ENCODE results near the gene CGB2.
"Not testable (repeated sequence)": the region's sequence is repeated elsewhere in the genome, so short reads cannot be mapped to it uniquely, and the experiment has no call there.

Gene CGB2

GRCh38 chr19:49017666-49018351 lies 13.9 kb upstream of the CGB2 start:
- TF ChIP-seq ZNF274 (IDR thresholded peaks at IDR 0.05; ENCODE audit: low read depth, low read length), result no peak
- peak overlapping the region; percentile 33; the same call in 1 of the 2 replicates for H3K4me3 ChIP-seq (ENCODE audit: low read length)

DNA sequence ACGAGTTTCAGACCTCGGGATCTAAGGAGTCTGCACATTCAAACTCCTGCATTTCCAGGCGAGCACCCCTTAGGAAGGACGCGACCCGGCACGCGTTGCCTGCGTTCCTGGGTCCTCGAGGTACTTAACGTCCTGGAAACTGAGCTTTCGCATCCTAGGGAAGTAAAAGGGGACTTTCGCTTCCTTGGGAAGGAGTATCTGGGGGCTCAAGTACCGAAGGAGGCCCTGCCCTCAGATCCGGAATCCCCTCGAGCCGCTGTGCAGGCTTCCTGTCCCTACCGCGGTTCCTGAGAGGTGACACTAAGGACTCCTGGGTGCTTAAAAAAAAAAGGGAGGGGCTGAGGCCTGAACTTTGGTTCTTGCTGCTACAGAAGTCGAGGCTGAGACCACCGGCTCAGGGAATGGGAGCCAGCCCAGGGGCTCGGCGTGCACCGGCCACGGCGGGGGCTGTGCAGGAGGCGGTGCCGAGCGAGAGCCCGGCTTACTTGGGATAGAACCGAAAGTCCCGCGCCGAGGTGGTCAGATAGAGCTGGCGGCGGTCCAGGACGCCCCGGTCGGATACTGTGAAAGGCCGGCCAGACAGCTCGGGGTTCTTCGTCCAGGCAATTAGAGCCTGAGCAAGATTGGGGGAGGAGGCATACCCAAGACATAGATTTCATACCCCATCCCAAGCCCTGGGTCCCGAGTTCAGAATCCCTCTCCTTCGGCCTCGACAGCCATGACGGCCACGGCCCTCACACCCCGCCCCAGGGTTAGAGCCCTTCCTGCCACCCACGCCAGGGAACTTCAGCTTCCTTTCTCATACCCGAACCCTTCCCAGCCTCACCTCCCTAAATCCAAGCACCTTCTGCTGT lies 13.1 kb upstream of the CGB2 start:
- H3K4me3 ChIP-seq (ENCODE audit: low read length), result peak overlapping the region; percentile 33; the same call in 1 of the 2 replicates

GRCh38 chr19:49019242-49019932 lies 12.3 kb upstream of the CGB2 start:
- peak overlapping the region; percentile 25; the same call in 1 of the 2 replicates for H3K4me3 ChIP-seq (ENCODE audit: low read length)
- TF ChIP-seq ZNF274 (IDR thresholded peaks at IDR 0.05; ENCODE audit: low read depth, low read length), result no peak

DNA sequence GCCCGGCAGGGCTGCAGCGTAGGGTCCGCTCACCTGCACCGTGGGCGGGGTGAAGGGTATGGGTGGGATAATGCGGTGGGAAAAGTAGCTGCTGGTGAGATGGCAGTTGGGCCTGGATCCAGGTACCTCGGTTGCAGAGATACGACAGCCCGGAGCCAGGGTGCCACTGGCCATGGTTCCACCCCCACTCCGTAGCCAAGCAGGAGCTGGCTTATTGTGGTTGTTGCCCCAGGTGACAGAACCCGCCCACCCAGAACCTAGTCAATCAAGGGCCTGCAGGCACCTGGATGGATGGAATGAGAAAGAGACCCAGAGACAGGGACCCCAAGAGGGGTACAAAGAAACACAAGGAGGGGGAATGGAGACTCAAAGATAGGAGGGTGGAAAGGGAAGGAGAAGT lies 11.3 kb upstream of the CGB2 start:
- no peak for TF ChIP-seq ZNF274 (IDR thresholded peaks at IDR 0.05; ENCODE audit: low read depth, low read length)
- H3K4me3 ChIP-seq (ENCODE audit: low read length), result no peak overlapping the region

DNA sequence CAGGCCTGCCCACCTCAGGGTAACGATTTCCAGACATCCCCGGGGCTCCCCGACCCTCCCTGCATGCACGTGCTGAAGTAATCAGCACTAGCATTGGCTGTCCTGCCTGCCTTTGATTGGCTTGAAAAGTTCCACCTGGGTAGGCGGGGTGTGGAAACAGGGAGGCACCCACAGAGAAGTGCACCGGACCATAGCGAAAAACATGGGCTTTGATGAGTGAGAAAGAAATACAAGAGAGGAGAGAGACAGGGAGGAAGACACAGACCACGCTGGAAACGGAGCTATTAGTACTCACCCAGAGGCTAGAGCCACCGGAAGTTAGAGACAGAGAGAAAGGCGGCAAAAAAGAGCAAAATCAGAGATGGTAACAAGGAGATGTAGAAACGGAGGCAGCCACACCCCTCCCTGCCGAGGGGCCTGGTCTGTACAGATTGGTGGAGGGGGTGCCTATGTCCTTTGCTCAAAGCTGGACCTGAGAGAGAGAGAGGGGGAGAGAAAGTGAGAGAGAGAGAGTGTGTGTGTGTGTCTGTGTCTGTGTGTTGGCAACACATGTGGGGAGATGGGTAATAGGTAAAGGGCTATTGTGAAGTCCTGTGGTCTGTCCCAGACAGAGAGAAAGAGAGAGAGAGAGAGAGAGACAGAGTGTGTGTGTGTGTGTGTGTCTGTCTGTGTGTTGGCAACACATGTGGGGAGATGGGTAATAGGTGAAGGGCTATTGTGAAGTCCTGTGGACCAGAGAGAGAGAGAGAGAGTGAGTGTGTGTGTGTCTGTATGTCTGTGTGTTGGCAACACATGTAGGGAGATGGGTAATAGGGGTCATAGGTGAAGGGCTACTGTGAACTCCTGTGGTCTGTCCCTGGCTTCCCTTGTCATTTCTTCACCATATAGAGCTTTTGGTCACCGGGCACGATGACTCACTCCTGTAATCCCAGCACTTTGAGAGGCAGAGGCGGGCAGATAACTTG lies 10.5 kb upstream of the CGB2 start:
- H3K4me3 ChIP-seq (ENCODE audit: low read length), result no peak overlapping the region
- TF ChIP-seq ZNF274 (IDR thresholded peaks at IDR 0.05; ENCODE audit: low read depth, low read length), result no peak

- TF ChIP-seq ZNF274 (IDR thresholded peaks at IDR 0.05; ENCODE audit: low read depth, low read length), result no peak
- H3K4me3 ChIP-seq (ENCODE audit: low read length), result no peak overlapping the region
Measured at GRCh38 chr19:49022116-49022515, 9.6 kb upstream of the CGB2 start.

GRCh38 chr19:49024233-49024632 lies 7.5 kb upstream of the CGB2 start, which contains the start of gene CGB3:
TSS of gene CGB3 (minus strand) at chr19:49024333. CDS start at chr19:49023971, 362 bp downstream.
- not testable (repeated sequence) for H3K4me3 ChIP-seq (ENCODE audit: low read length)

DNA sequence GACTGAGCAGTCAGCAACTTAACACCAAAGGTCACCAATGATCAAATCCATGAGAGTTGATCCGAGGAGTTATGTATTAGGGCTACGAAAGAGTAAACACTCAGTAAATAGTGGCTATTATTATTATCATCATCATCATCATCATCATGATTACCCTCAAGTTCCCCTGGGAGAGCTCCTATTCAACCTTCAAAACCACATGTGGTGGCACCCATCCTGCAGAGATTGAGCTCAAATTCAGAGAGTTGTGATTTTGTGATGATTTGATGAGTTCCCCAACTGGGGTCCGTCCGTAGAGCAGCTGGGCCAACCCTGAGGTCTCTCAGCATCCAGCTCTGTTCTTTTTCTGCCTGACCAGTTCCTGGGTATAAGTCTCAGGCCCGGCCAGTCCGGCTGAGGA lies 6.6 kb upstream of the CGB2 start:
- not testable (repeated sequence) for H3K4me3 ChIP-seq (ENCODE audit: low read length)

GRCh38 chr19:49025599-49025998 lies 6.1 kb upstream of the CGB2 start:
- not testable (repeated sequence) for H3K4me3 ChIP-seq (ENCODE audit: low read length)

GRCh38 chr19:49028686-49029085 lies 3.0 kb upstream of the CGB2 start:
- not testable (repeated sequence) for H3K4me3 ChIP-seq (ENCODE audit: low read length)

DNA sequence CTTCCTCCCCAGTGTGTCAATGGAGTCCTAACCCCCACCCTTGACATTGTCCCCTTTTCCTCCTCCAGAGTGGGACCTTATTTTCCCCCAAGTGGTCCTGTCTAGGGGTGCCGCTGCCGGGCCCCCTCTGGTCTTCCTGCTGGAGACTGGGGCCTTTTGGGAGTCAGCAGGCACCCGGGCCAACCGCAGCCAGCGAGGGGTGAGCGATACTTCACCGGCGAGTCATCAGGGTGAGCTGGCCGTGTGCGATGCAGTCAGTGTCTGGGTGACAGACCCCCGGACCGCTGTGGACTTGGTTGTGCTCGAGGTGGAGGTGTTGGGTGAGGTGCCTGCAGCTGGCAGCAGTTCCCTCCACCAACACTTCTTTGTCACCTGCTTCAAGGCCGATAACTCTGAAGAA lies 1.9 kb upstream of the CGB2 start:
- H3K4me3 ChIP-seq (ENCODE audit: low read length), result not testable (repeated sequence)

DNA sequence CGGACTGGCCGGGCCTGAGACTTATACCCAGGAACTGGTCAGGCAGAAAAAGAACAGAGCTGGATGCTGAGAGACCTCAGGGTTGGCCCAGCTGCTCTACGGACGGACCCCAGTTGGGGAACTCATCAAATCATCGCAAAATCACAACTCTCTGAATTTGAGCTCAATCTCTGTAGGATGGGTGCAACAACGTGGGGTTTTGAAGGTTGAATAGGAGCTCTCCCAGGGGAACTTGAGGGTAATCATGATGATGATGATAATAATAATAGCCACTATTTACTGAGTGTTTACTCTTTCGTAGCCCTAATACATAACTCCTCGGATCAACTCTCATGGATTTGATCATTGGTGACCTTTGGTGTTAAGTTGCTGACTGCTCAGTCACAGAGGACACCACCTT lies 1.4 kb upstream of the CGB2 start:
- H3K4me3 ChIP-seq (ENCODE audit: low read length), result not testable (repeated sequence)

DNA sequence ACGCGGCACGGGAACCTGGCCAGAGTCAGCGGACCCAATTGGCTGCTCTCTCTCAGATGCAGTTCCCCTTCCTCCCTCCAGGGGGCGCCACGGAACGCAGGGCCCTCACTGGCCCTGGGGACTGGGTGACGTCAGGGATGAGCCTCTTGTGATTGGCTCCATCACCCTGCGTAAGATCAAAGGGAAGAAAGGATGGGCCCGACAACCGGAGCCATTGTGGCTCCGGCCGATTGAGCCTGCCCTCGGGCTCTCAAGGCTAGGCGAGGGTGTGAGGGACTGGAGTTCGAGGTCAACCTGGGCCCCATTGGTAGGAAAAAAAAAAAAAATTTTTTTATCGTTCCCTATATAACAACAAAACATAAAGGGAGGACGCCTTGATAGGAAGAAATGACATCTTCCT lies 5.1 kb downstream of the CGB2 start, which contains the start of gene CGB1:
CGB1 (minus strand) TSS at position 81 of the 400 bp plus-strand sequence. CDS start 184 bp downstream, outside the sequence.
- H3K4me3 ChIP-seq (ENCODE audit: low read length), result not testable (repeated sequence)

- not testable (repeated sequence) for H3K4me3 ChIP-seq (ENCODE audit: low read length)
Measured at GRCh38 chr19:49038111-49038510, 6.4 kb downstream of the CGB2 start.

DNA sequence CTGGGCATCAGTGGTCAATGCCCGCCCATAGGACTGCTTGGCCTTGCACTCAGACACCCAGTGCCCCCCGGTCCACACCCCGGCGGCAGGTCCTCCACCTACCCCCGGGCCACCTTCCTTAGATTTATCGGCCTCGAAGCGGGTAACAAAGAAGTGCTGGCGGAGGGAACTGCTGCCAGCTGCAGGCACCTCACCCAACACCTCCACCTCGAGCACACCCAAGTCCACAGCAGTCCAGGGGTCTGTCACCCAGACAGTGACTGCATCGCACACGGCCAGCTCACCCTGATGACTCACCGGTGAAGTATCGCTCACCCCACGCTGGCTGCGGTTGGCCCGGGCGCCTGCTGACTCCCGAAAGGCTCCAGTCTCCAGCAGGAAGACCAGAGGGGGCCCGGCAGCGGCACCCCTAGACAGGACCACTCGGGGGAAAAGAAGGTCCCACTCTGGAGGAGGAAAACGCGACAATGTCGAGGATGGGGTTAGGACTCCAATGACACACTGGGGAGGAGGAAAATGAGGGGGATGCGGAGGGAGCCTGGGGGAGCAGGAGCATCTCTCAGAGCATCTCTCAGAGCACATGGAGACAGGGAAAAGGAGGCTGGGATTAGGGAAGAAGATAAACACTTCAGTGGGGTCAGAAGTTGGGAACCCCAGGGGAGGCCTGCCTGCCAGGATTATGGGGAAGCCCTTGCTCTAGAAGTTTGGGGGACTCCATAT lies 7.0 kb downstream of the CGB2 start:
- not testable (repeated sequence) for H3K4me3 ChIP-seq (ENCODE audit: low read length)

GRCh38 chr19:49039736-49040135 lies 8.0 kb downstream of the CGB2 start:
- not testable (repeated sequence) for H3K4me3 ChIP-seq (ENCODE audit: low read length)

Measured in GM08714 (cell line).